Activated naive CD4-positive, alpha-beta T cell treated with anti-CD3 and anti-CD28 coated beads, Interleukin-2, amount 50 U/mL, for 16 hours (primary cell): ENCODE measurements around the gene MSI2.

ENCODE experiments used
- DNase-seq: peaks from one replicate; pipeline ENCODE4 v3.0.0-alpha.2; 2020

MSI2 gene

GRCh38 chr17:57677301-57677700 is 421.0 kb downstream of the MSI2 start:
- no peak for DNase-seq

GRCh38 chr17:57677858-57678257 is 421.5 kb downstream of the MSI2 start:
- DNase-seq = no peak

GRCh38 chr17:57678393-57678792 is 422.1 kb downstream of the MSI2 start:
- no peak for DNase-seq

GRCh38 chr17:57679356-57679755 is 423.0 kb downstream of the MSI2 start:
- no peak for DNase-seq

GRCh38 chr17:57679906-57680695 is 423.8 kb downstream of the MSI2 start:
- no peak for DNase-seq

GRCh38 chr17:57682701-57683100 is 426.4 kb downstream of the MSI2 start:
- no peak for DNase-seq

- DNase-seq = no peak
These were observed 428.6 kb downstream of the MSI2 start for GRCh38 chr17:57684711-57685498.

GRCh38 chr17:57685499-57686132 is 429.3 kb downstream of the MSI2 start:
- no peak for DNase-seq

- DNase-seq = no peak
These were observed 431.3 kb downstream of the MSI2 start for GRCh38 chr17:57687642-57688041.

- DNase-seq = no peak
These were observed 432.9 kb downstream of the MSI2 start for GRCh38 chr17:57689254-57689653.

- DNase-seq = no peak
These were observed 435.6 kb downstream of the MSI2 start for GRCh38 chr17:57691939-57692338.

- no peak for DNase-seq
These were observed 436.4 kb downstream of the MSI2 start for GRCh38 chr17:57692770-57693169.

GRCh38 chr17:57694051-57694450 is 437.7 kb downstream of the MSI2 start:
- DNase-seq = no peak

- no peak for DNase-seq
These were observed 439.7 kb downstream of the MSI2 start for GRCh38 chr17:57696050-57696449.

- no peak for DNase-seq
These were observed 440.9 kb downstream of the MSI2 start for GRCh38 chr17:57697197-57697596.

- no peak for DNase-seq
These were observed 441.8 kb downstream of the MSI2 start for GRCh38 chr17:57697891-57698711.

- DNase-seq = no peak
These were observed 443.5 kb downstream of the MSI2 start for GRCh38 chr17:57699751-57700219.

- no peak for DNase-seq
These were observed 444.8 kb downstream of the MSI2 start for GRCh38 chr17:57701124-57701523.

GRCh38 chr17:57703273-57703672 is 446.9 kb downstream of the MSI2 start:
- no peak for DNase-seq

GRCh38 chr17:57704448-57704847 is 448.1 kb downstream of the MSI2 start:
- no peak for DNase-seq

GRCh38 chr17:57705921-57706695 is 449.8 kb downstream of the MSI2 start:
- no peak for DNase-seq

GRCh38 chr17:57706761-57707160 is 450.4 kb downstream of the MSI2 start:
- no peak for DNase-seq
